ENCODE results near the gene CR2.
"Not testable (repeated sequence)": the region's sequence is repeated elsewhere in the genome, so short reads cannot be mapped to it uniquely, and the experiment has no call there.

Gene CR2

DNA sequence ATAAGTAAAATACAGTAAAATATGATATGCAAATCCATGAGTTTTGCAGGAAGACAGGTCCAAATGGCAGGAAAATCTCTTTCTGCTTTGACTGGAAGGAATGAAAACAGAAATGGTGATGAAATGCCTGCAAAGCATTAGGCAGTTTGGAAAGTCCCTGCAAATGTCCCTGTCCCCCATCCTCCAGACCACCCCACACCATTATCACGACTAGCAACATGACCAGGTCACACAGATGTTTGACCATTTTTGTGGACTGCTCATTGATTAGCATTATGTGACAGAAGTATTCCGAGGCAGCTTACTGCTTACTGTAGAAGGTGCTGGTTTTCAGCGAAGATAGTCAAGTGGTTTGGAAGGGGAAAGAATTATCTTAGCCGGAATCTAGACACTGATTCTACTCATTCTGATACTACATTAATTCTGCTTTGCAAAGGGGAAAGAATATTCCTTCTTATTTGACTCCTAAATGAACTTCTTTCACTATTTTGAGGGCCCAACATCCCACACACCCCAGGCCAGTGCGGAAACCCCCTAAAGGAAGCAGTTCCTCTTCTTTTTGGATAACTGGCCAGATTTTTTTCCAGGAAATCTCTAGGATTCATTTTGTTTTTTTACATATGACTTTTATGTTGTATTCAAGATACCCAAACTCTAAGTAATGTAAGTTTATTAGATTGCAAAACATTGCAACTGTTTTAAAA lies 9.5 kb upstream of the CR2 start:
- DNase-seq (ENCODE audit: low spot score), result no peak

DNA sequence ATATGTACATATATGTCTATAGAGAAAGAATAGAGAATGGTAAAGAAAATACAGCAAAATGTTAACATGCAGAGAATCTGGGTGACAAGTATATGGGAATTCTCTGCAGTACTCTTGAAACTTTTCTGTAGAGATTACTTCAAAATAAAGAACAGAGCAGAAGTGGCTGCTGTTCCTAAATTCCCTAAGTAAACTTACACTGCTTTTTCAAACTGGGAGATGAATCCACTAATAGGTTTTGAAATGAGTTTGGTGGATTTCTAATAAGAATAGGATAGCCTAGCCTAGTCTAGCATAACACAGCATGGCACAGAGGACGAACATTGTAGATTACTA lies 450 bp upstream of the CR2 start:
- no peak for DNase-seq (ENCODE audit: low spot score)

DNA sequence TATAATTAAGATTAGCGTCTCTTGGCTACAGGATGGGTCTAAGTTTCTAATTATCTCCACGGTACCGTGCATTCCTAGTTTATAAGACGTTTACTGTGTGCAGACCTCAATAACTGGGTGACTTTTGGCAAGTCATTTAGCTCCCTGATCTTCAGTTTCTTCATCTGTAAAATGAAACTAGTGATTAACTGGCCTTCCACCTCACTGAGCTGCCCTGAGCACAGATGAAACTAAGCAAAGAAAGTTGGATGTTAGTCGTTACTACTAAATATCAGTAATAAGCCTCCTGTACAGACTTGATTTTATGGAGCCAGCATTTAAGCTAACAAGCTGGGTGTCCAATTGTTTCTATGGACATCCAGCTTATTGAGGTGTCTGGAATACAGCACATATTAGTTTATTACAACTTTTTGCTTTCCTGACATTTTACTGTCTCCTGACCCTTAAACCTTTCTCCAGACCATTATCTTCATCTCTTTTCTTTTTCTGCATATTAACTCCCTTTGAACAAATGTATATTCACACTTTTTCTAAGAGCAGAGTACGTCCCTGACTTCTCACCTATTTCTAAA lies 1.1 kb downstream of the CR2 start:
- DNase-seq (ENCODE audit: low spot score), result no peak

DNA sequence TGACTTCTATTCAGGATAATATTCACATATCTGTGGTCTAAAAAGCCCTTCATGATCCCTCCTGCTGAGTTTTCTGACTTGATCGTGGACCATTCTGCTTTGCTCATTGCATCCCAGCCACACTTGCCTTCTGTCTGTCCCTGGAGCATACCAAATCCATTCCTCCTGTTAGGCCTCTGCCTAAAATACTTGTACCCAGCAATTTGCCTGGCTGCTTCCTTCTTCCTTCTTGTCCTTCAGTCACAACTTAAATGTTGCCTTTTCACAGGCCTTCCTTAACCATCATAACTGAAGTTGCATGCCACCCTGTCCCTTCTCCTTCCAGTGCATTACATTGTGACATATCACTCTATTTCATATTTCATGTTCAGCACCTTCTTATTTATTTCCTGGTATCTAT lies 4.3 kb downstream of the CR2 start:
- no peak for DNase-seq (ENCODE audit: low spot score)

DNA sequence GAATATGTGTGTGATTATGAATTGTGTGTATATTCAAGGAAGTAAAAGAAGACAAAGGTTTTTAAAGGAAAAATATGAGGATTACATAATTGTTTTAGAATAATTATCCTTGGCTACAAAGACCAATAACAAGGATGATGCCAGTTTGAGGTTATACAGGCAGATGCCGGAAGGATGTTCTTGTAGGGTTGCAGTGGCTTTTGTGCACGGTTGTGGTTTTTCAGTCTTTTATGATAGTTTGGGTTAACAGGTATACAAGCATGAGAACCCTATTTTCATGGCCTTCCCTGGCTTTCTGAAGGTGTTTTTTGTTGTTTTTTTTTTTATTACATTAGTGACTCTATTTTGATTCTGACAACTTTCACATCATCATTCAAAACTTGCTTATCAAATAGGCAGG lies 4.9 kb downstream of the CR2 start:
- no peak for DNase-seq (ENCODE audit: low spot score)

DNA sequence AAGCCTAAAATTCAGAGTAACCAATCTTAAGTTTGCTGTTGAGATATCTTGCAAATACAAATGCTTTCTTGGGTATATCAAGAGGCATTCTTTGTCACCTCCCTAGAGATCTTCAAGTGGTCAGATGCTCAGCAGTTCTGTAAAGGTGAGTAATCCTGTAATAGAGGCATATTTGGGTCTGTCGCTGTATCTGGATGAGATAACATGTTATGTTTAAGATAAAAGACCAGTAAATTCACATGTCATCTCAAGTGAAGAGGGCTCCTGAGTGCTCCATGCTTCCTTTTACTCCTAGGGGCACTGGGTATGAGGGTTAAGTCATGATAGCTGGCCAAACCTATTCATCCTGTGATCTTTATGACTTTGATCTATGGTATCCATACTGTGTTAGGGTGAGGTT lies 7.5 kb downstream of the CR2 start:
- no peak for DNase-seq (ENCODE audit: low spot score)

DNA sequence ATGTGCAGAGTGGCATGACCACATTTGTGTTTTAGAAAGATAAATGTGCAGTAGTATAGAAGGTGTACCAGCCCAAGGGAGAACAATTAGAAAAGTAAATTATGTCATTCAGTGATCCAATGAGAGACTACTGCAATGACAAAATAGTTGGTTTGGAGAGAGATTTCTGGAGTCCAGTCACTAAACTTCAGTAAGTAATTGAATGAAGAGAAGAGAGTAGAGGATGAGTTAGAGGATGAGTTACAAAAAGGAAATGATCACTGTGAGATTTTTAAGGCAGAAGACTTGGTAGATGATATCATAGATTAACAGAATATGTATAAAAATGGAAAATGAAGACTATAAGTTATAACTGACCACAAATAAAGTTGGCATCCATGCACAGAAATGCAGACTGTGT lies 8.4 kb downstream of the CR2 start:
- no peak for DNase-seq (ENCODE audit: low spot score)

DNA sequence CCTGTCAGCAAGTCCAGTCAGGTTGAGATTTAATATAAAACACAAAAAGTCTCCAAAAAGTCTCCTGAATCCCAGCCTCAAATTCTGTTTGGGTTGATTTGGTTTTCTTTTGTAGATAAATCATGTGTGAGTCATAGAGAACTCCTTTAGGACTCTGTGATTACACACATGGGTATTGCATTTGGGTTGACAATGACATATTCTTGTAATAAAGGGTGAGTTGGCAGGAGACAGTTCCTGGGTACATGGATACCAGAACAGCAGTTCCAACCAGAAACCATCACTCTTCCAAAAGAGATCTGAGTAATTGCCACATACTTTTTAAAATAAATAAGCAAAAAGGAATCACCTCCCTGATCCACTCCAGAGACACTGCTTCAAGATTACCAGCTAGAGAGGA lies 8.9 kb downstream of the CR2 start:
- DNase-seq (ENCODE audit: low spot score), result no peak

DNA sequence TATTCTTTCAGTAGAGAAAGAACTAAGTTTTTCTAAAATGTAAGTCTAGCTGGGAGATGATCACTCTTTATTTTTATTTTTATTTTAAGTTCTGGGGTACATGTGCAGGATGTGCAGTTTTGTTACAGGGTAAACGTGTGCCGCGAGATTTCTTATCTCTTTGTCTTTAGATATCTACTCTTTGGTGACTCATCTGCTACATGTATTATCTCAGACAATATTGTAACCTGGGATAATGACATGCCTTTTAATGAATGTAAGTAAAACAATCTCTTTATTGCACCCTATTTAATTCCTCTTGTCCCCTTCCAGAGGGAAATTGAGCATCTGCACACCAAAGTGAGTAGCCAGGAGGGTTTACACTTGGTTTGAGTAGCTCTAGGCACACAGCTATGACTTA lies 9.4 kb downstream of the CR2 start:
- DNase-seq (ENCODE audit: low spot score), result no peak

DNA sequence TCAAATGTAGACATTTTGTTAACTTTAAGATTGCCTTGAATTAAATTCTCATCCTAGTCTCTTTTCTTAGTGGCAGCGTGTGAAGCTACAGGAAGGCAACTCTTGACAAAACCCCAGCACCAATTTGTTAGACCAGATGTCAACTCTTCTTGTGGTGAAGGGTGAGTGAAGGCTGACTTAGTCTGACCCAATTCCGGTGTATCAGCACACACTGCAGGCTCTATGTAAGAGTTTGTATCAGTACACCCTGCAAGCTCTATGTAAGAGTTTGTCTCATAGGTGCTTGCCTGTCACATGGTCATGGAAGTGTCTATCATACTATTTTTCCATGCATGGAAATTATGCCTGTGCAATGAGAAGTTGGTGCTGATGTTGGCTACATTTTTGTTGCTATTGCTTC lies 16.8 kb downstream of the CR2 start:
- DNase-seq (ENCODE audit: low spot score), result no peak

DNA sequence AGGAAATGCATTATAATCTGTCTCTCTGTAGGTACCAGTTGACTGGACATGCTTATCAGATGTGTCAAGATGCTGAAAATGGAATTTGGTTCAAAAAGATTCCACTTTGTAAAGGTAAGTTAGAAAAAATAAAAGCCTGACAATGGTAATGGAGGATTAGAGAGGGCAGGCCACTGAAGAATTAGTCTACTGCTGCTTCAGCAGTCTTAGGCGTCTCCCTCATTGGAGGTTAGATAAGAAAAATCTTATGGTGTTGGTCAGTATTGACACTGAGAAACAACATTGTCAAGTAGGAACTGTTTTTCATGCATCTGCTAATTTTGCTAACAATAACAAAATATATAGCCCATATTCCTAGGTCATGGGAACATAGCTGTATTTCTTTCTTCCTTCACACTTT lies 20.1 kb downstream of the CR2 start:
- DNase-seq (ENCODE audit: low spot score), result no peak

DNA sequence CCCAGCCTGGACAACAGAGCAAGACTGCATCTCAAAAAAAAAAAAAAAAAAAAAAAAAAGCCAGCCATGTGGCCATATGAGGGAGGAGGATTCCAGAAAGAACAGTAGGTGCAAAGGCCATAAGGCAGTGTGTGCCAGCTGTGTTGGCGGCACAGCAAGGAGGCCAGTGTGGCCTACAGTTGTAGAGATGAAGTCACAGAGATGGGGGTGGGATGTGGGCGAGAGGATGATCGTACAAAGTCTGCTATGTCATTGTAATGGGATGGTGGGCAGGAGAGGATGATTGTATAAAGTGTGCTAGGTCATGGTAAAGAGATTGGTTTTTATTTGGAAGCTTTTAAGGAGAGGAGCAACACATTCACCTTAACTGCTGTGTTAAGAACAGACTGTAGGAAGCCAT lies 32.1 kb downstream of the CR2 start:
- no peak for DNase-seq (ENCODE audit: low spot score)

DNA sequence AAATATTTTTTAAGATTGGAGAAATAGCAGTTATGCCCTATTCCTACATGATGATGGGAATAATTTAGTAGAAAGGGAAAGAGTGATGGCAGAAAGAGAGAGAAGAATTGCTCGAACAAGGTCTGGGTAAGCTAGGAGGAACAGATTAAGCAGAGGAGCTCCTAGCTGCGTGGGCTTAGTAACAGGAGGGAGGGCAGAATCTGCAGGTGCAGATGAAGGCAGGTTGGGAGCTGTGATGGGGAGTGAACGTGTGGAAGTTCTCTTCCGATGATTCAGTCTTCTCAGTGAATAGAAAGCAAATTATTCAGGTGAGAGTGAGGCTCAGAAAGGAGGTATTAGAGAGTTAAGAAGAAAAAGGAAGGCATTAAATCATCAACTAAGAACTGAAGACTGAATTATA lies 33.5 kb downstream of the CR2 start:
- no peak for DNase-seq (ENCODE audit: low spot score)

DNA sequence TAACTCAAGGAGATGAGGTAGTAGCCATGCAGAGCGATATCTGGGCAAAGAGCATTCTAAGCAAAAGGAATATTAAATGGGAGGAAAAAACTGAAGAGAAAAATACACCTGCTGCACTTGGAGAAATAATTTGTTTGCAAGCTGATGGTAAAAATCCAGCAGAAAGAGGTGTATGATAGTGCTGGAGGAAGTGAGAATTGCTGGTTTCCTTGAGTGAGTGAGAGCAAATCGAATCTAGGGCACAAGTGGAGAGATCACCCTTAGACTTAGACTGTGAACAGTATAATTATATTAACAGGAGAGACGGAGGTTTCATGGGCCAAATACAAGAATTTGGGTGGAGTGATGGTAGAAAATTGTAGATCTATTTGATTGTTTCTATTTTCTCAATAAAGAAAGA lies 39.1 kb downstream of the CR2 start:
- DNase-seq (ENCODE audit: low spot score), result no peak

DNA sequence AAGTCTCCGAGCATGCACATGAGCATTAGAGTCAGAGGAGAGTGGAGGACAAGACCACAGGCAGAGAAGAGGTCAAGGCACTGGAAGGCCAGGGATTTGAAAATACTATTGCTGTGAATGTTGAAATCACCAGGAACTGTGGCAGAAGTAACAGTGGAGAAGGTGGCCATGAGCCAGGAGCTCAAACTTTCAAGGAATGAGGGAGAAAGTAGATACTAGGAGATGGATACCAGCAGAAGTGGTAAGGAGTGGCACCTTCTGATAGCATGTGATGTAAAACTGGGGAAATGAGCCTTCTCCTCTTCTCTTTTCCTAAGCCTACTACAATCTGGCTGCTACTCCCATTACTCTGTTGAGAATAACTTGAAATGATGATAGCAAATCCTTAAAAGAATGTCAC lies 40.0 kb downstream of the CR2 start:
- DNase-seq (ENCODE audit: low spot score), result no peak

DNA sequence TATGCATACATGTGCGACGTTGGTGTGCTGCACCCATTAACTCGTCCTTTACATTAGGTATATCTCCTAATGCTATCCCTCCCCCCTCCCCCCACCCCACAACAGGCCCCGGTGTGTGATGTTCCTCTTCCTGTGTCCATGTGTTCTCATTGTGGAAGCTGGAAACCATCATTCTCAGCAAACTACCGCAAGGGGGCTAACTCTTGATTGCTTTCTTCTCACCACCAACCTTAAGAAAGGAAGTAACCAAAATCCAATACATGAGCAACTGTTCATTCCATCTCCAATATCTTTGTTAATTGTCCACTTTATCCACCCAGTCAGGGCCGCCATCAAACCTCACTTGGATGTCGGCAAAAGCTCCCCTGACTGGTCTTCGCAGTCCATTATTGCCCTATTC lies 41.2 kb downstream of the CR2 start:
- DNase-seq (ENCODE audit: low spot score), result not testable (repeated sequence)

DNA sequence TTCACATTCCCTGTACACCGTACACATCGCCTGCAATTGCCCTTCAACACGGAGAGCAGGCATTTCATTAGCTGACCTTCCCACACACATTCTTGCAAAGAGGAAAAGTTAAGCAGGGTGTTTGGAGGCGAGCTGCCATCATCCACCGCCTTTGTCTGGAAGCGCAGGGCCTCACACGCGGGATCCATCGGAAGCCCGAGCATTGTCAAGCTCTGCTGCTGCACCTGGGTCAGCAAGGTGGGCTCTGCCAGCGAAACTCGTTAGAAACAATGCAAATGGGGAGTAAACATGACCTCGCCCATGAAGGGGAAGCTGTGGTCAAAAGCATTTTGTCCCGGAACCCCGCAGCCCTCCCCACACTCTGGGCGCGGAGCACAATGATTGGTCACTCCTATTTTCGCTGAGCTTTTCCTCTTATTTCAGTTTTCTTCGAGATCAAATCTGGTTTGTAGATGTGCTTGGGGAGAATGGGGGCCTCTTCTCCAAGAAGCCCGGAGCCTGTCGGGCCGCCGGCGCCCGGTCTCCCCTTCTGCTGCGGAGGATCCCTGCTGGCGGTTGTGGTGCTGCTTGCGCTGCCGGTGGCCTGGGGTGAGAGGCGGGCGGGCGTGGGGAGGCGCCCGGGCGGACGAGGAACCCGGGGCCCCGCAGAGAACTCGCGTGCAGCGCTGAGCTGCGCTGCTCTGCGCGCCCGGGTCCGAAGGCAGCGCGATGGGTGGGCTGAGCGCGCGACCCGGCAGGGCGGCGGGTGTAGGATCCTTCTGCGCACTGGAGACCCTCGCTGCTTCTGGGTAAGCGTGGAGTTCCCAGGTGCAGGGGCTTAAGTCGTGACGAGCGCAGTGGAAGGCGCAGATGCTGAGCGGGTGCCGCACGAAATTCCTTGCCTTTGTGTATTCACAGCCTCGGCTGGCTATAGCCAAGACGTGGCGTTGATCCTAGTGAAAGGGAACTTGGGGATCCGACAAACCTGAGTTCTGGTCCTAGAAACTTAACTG lies 42.0 kb downstream of the CR2 start, which contains the start of gene CR1:
Gene CR1 (plus strand): TSS at position 357 of the 992 bp plus-strand sequence. CDS start 111 bp downstream, at position 468.
- peak; percentile 21 for DNase-seq (ENCODE audit: low spot score)

DNA sequence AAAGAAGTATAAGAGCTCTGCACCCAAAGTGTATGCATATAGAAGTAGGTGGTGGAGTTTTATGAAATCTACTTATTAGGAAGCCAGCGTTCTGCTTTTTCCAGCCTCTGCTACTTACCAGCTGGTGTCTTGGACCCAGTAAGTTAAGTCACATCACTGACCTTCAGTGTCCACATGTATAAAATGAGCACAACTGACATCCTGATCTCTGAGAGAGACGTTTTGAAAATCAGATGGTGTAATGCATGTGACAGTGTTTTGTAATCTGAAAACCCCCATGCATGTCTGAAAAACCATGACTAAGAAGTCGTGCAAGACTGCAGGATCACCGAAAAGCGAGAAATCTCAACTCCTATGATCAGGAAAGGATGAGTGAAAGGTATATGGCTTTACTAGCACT lies 43.8 kb downstream of the CR2 start:
- DNase-seq (ENCODE audit: low spot score), result no peak

DNA sequence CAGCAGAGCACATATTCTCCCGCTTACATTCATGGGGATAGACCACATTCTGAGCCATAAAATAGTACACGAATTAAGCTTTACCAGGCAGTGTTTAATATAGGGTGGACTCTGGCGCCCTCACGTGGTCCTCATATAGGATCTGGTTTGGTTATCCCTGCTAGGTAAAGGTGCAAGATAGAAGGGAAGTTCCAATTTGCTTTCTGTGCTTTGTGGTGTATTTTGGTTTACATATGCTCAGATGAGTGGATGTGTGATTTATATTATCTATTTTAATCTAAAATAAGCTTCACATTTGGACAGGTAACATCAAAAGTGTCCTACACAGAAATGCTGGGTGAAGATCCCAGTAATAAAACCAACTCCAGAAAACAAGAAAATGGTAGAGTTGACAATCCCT lies 45.4 kb downstream of the CR2 start:
- DNase-seq (ENCODE audit: low spot score), result peak; percentile 41

DNA sequence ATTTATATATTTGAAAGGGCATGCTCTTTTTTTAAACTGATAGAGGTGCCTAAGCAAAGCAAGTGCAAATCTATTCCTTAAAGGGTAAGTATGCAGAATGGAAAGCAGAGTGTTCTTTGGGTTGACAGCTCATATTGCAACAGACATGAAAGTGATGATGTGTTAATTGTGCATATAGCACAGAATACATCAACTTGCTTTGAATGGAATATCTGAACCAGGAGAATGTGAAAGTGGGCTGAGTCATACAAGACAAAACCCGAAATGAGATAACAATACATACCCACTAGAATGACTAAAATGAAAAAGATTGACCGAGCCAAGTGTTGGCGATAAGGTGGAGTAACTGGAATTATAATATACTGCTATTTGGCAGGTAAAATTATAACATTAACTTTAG lies 46.2 kb downstream of the CR2 start:
- no peak for DNase-seq (ENCODE audit: low spot score)

DNA sequence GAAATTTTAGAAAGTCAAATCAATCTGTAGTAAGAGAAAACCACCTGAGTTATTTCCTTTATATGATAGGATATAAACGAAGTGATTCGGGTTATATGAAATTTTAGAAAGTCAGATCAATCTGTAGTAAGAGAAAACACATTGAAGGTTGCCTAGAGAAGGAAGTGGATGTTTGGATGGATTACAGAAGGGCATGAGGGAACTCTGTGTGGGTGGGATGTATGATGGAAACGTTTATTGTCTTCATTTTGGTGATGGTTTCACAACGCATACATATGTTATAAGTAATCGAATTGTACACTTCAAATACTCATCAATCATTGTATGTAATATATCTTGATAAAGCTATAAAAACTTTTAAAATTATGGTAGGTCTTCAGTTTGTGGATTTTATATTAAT lies 46.9 kb downstream of the CR2 start:
- DNase-seq (ENCODE audit: low spot score), result no peak

DNA sequence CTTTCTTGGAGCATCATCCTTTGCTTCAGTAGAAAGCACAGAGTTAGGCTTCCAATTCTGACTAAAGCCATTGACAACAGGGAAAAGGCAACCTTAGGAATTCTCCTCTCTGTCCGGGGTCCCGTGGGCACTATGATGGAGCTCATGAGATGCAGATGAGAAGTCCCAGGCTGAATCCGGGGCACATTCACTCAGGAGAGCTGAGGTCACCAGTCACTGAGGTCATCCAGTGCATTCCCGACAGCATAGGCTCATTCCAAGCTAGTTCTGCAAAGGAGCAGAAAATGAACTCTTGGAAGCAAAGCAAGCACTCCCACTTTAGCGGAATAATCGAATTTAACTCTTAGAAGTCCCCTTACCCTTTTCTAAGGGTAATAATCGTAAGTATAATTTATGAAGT lies 48.6 kb downstream of the CR2 start:
- no peak for DNase-seq (ENCODE audit: low spot score)

DNA sequence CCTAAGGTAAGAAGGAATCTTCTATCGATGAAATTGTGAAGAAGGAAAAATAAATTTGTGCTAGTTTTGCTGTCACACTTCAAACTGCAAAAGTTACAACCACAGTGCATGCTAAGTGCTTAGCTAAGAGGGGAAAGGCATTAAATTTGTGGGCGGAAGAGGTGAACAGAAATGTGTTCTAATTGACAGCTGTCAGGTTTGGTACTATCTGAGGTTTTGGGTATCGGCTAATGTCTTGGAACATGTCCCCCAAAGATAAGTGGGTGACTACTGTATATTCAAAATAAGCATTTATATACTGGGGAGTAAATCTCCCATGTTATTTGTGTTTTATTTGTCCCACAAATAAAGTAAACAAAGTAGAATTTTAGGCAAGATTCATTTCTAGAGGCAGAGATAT lies 49.8 kb downstream of the CR2 start:
- DNase-seq (ENCODE audit: low spot score), result no peak

All from iPS-NIHi11 (cell line).